Trophoblast cell (in vitro differentiated cells and primary cell): ENCODE measurements around the gene GNB3.

ENCODE experiments used
- DNase-seq, 2 donors: peaks; one replicate each; pipeline ENCODE4 v3.0.0-alpha.2; 2016
- H2AFZ ChIP-seq: 2 replicates; pipeline ENCODE4 v1.6.1; 2013; ENCODE audit warnings: low read length, moderate library complexity, mild to moderate bottlenecking; ENCODE audit not compliant: insufficient read depth, poor library complexity
- H2AK5ac ChIP-seq: 2 replicates; pipeline ENCODE4 v1.6.1; 2013; ENCODE audit warnings: mild to moderate bottlenecking, low read length
- H2BK120ac ChIP-seq: 2 replicates; pipeline ENCODE4 v1.6.1; 2013; ENCODE audit warnings: low read length, mild to moderate bottlenecking, moderate library complexity; ENCODE audit not compliant: insufficient read depth, poor library complexity
- H2BK12ac ChIP-seq: 2 replicates; pipeline ENCODE4 v1.6.1; 2013; ENCODE audit warnings: mild to moderate bottlenecking, low read length, moderate library complexity
- H2BK5ac ChIP-seq: 2 replicates; pipeline ENCODE4 v1.6.1; 2013; ENCODE audit warnings: low read length, low read depth, moderate library complexity, mild to moderate bottlenecking; ENCODE audit not compliant: poor library complexity
- H3K14ac ChIP-seq: 2 replicates; pipeline ENCODE4 v1.6.1; 2013; ENCODE audit warnings: mild to moderate bottlenecking, low read length
- H3K18ac ChIP-seq: 2 replicates; pipeline ENCODE4 v1.6.1; 2013; ENCODE audit warnings: mild to moderate bottlenecking, low read length
- H3K23ac ChIP-seq: 2 replicates; pipeline ENCODE4 v1.6.1; 2013; ENCODE audit warnings: low read length
- H3K27ac ChIP-seq: 2 replicates; pipeline ENCODE4 v1.5.1; 2013; ENCODE audit warnings: low read depth, mild to moderate bottlenecking, inconsistent platforms, low read length, moderate library complexity
- H3K27me3 ChIP-seq: 2 replicates; pipeline ENCODE4 v1.6.1; 2013; ENCODE audit warnings: inconsistent platforms, mild to moderate bottlenecking, low read length, moderate library complexity; ENCODE audit not compliant: insufficient read depth
- H3K36me3 ChIP-seq, 2 experiments: 1 replicate in 1 of 2; 2 replicates in 1 of 2; pipeline ENCODE4 v1.6.1; 2013; ENCODE audit warnings: low read length in 2 of 2, mild to moderate bottlenecking in 2 of 2, moderate library complexity in 1 of 2; ENCODE audit not compliant: insufficient read depth in 2 of 2, control insufficient read depth in 1 of 2
- H3K4ac ChIP-seq: 2 replicates; pipeline ENCODE4 v1.6.1; 2013; ENCODE audit warnings: low read depth, mild to moderate bottlenecking, low read length, moderate library complexity
- H3K4me1 ChIP-seq, 2 experiments: 1 replicate in 1 of 2; 2 replicates in 1 of 2; pipeline ENCODE4 v1.6.1; 2013; ENCODE audit warnings: low read length in 2 of 2, mild to moderate bottlenecking in 2 of 2, moderate library complexity in 1 of 2; ENCODE audit not compliant: insufficient read depth in 2 of 2, control insufficient read depth in 1 of 2
- H3K4me2 ChIP-seq: 2 replicates; pipeline ENCODE4 v1.6.1; 2013; ENCODE audit warnings: inconsistent platforms, mild to moderate bottlenecking, low read length, moderate library complexity
- H3K4me3 ChIP-seq: 2 replicates; pipeline ENCODE4 v1.5.1; 2013; ENCODE audit warnings: mild to moderate bottlenecking, low read depth, low read length, inconsistent platforms
- H3K79me1 ChIP-seq: one replicate; pipeline ENCODE4 v1.6.1; 2013; ENCODE audit warnings: low read length
- H3K79me2 ChIP-seq: 2 replicates; pipeline ENCODE4 v1.6.1; 2013; ENCODE audit warnings: low read length, mild to moderate bottlenecking; ENCODE audit not compliant: control insufficient read depth, insufficient read depth, poor library complexity
- H3K9ac ChIP-seq: 2 replicates; pipeline ENCODE4 v1.6.1; 2013; ENCODE audit warnings: mild to moderate bottlenecking, low read length
- H3K9me3 ChIP-seq: 2 replicates; pipeline ENCODE4 v1.6.1; 2013; ENCODE audit warnings: low read depth, mild to moderate bottlenecking, control low read depth, inconsistent platforms, low read length; ENCODE audit not compliant: insufficient read depth
- H4K12ac ChIP-seq: 2 replicates; pipeline ENCODE4 v1.6.1; 2013; ENCODE audit warnings: low read depth, mild to moderate bottlenecking, low read length, moderate library complexity
- H4K8ac ChIP-seq: 2 replicates; pipeline ENCODE4 v1.6.1; 2013; ENCODE audit warnings: low read depth, mild to moderate bottlenecking, low read length, moderate library complexity
- H4K91ac ChIP-seq: one replicate; pipeline ENCODE4 v1.6.1; 2013; ENCODE audit warnings: low read depth, mild to moderate bottlenecking, low read length, moderate library complexity
- WGBS: extraction: QIAGEN DNeasy Blood & Tissue Kit; methylation state at CpG from one replicate; pipeline ENCODE4 v1.1.7; 2013; ENCODE audit warnings: missing lambda C conversion rate; ENCODE audit not compliant: insufficient read length, insufficient coverage; ENCODE audit errors: extremely low coverage; 5-methylcytosine and 5-hydroxymethylcytosine counted together

GNB3 gene

GRCh38 chr12:6824085-6824775 lies 16.5 kb upstream of the GNB3 start:
- Histone ChIP-seq H3K79me1 (peaks cover 12% of the 10 kb centered on the region), H4K12ac (no peak overlapping the region), H3K23ac (no peak overlapping the region), H3K14ac (no peak overlapping the region), H2BK12ac (no peak overlapping the region), H4K91ac (no peak overlapping the region), H2BK120ac (no peak overlapping the region), H3K36me3 (no peaks in the 10 kb centered on the region), H2AK5ac (peak overlapping the region; percentile 27), H4K8ac (no peak overlapping the region), H3K4me1 (peaks cover 12 to 33% of the 10 kb centered on the region in 2 experiments), H3K18ac (no peak overlapping the region), H3K4me2 (no peak overlapping the region), H2BK5ac (no peak overlapping the region), H3K27ac (no peak overlapping the region), H3K9me3 (no peaks in the 10 kb centered on the region), H3K4ac (no peak overlapping the region), H3K4me3 (no peak overlapping the region), H3K27me3 (no peaks in the 10 kb centered on the region), H3K79me2 (peaks cover 7% of the 10 kb centered on the region), H3K9ac (no peak overlapping the region), H2AFZ (no peak overlapping the region)
- WGBS, result no CpG with 5 or more reads among the region's 37 CpGs
- DNase-seq, result no peak

DNA sequence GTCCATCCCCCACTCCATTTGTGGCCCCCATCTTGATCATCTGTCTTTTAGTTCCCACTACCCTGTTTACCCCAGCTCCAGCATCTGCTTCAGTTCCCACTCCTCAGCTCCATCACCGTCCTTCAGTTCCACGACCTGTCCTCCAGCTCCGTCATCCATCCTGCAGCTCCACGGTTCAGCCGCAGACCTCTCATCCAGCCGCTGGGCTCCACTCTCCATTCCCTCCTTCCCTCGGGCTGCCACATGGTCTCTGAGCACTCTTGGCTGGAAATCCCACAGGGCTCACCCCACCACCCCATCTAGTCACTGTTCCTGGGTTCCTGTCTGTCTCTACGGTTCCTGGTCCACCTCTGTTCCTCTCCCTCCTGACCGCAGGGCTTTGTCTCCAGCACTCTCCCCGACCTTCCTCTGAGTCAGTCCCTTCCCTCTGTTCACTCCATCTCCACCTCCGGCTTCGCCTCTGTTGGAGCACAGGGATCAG lies 15.8 kb upstream of the GNB3 start:
- H3K79me1 ChIP-seq, result peaks cover 15% of the 10 kb centered on the region

DNA sequence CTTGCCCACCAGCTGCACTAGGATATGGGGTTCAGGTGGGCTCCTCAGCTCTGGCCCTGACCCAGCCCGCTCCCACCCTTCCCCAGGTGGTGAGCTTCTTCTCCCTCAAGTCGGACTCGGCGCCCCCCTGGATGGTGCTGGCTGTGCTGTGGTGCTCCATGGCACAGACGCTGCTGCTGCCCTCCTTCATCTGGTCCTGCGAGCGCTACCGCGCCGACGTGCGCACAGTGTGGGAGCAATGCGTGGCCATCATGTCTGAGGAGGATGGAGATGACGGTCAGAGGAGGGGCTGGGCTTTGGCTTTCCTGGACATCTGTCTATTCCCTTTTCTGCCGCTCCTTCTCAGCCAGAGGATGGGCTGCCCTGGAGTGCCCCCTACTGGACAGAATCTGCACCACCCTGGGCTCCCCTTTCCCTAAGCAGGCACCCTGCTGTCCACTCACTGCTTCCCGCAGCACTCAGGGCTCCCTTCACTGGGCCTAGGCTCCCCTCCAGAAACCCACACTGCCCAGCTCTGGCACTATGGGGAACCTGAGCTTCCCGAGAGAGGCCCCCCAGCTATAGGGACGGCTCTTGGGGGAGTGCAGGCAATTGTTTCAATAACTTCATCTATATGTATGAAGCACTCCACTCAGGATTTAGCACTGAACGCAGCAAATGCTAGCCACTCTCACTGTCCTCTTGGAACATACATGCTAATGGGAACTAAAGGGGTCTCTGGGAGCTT lies 15.2 kb upstream of the GNB3 start:
- no peak overlapping the region for H3K18ac ChIP-seq
- peak; percentile 73 to 82 for DNase-seq
- H4K91ac ChIP-seq, result no peak overlapping the region

More for the DNA sequence above, 15.8 kb upstream of the GNB3 start:
- Histone ChIP-seq H3K23ac (no peak overlapping the region), H4K91ac (no peak overlapping the region), H2AK5ac (no peak overlapping the region), H2AFZ (no peak overlapping the region), H2BK120ac (no peak overlapping the region), H2BK12ac (no peak overlapping the region), H4K12ac (peak overlapping the region; percentile 13), H3K4me2 (no peak overlapping the region), H3K79me2 (peaks cover 8% of the 10 kb centered on the region), H2BK5ac (no peak overlapping the region), H4K8ac (no peak overlapping the region), H3K4me3 (no peak overlapping the region), H3K9me3 (no peaks in the 10 kb centered on the region), H3K4me1 (peaks cover 12 to 35% of the 10 kb centered on the region in 2 experiments), H3K27ac (no peak overlapping the region), H3K14ac (no peak overlapping the region), H3K4ac (no peak overlapping the region), H3K9ac (no peak overlapping the region), H3K18ac (no peak overlapping the region), H3K36me3 (peaks cover 0 to 2% of the 10 kb centered on the region in 2 experiments), H3K27me3 (no peaks in the 10 kb centered on the region)
- DNase-seq, result no peak
- no CpG with 5 or more reads among the region's 12 CpGs for WGBS

GRCh38 chr12:6826125-6826733 lies 14.5 kb upstream of the GNB3 start:
- H3K14ac ChIP-seq, result no peak overlapping the region
- WGBS, result no CpG with 5 or more reads among the region's 17 CpGs
- H3K4me3 ChIP-seq, result no peak overlapping the region
- H4K8ac ChIP-seq, result no peak overlapping the region
- H2BK5ac ChIP-seq, result no peak overlapping the region
- H2BK120ac ChIP-seq, result no peak overlapping the region
- H4K91ac ChIP-seq, result no peak overlapping the region
- H3K18ac ChIP-seq, result no peak overlapping the region
- no peak overlapping the region for H2AFZ ChIP-seq
- H3K4ac ChIP-seq, result no peak overlapping the region
- peaks cover 8% of the 10 kb centered on the region for H3K79me2 ChIP-seq
- no peak overlapping the region for H3K27ac ChIP-seq
- DNase-seq, result no peak
- H3K23ac ChIP-seq, result no peak overlapping the region
- peaks cover 11 to 15% of the 10 kb centered on the region in 2 experiments for H3K36me3 ChIP-seq
- no peaks in the 10 kb centered on the region for H3K9me3 ChIP-seq
- H2BK12ac ChIP-seq, result no peak overlapping the region
- H3K4me1 ChIP-seq, result peaks cover 9 to 32% of the 10 kb centered on the region in 2 experiments
- no peaks in the 10 kb centered on the region for H3K27me3 ChIP-seq
- H4K12ac ChIP-seq, result no peak overlapping the region
- H3K4me2 ChIP-seq, result no peak overlapping the region
- H3K79me1 ChIP-seq, result peaks cover 13% of the 10 kb centered on the region
- no peak overlapping the region for H3K9ac ChIP-seq
- H2AK5ac ChIP-seq, result no peak overlapping the region

More for the DNA sequence above, 15.2 kb upstream of the GNB3 start:
- Histone ChIP-seq H3K79me2 (peaks cover 8% of the 10 kb centered on the region), H3K9ac (no peak overlapping the region), H3K9me3 (no peaks in the 10 kb centered on the region), H3K4ac (no peak overlapping the region), H2AK5ac (no peak overlapping the region), H2AFZ (no peak overlapping the region), H3K79me1 (peaks cover 15% of the 10 kb centered on the region), H3K4me1 (peaks cover 12 to 35% of the 10 kb centered on the region in 2 experiments), H4K8ac (no peak overlapping the region), H2BK12ac (no peak overlapping the region), H3K4me2 (no peak overlapping the region), H2BK120ac (no peak overlapping the region), H3K14ac (no peak overlapping the region), H3K27me3 (no peaks in the 10 kb centered on the region), H2BK5ac (no peak overlapping the region), H3K27ac (no peak overlapping the region), H3K23ac (no peak overlapping the region), H4K12ac (no peak overlapping the region), H3K36me3 (peaks cover 4 to 8% of the 10 kb centered on the region in 2 experiments), H3K4me3 (no peak overlapping the region)
- no CpG with 5 or more reads among the region's 19 CpGs for WGBS
